BJ (cell line): ENCODE results near the gene MYH9. TPM values are rescaled to one million over a fixed set of nuclear protein-coding genes. Genes with fewer than 3 reads are reported as not detected.

Experiments used
- CTCF ChIA-PET: fragments of 350-600 bp; formaldehyde crosslinking; extraction: SDS; loops from one replicate; lab custom pipeline; 2021; ENCODE audit warnings: antibody characterized with exemption, inconsistent platforms; lab: Yijun Ruan, JAX
- POLR2A ChIA-PET: fragments of 300-600 bp; sonication (Branson Sonifier 250); formaldehyde crosslinking; extraction: SDS; loops from one replicate; lab custom pipeline; 2021; ENCODE audit warnings: antibody characterized with exemption; lab: Charles Lee
- DNase-seq: peaks from one replicate; pipeline ENCODE4 v3.0.0-alpha.2; 2011; ENCODE audit warnings: low read depth
- H3K27me3 ChIP-seq: 2 replicates; pipeline ENCODE4 v1.6.0; 2011; ENCODE audit warnings: low read length; ENCODE audit not compliant: control insufficient read depth, insufficient read depth
- H3K36me3 ChIP-seq: 2 replicates; pipeline ENCODE4 v1.5.1; 2011; ENCODE audit warnings: low read length; ENCODE audit not compliant: control insufficient read depth, insufficient read depth
- H3K4me3 ChIP-seq: 2 replicates; pipeline ENCODE4 v1.5.1; 2011; ENCODE audit warnings: low read depth, mild to moderate bottlenecking, control low read depth, low read length
- CTCF ChIP-seq: IDR thresholded peaks from 2 replicates; pipeline ENCODE4 v1.5.1; 2011; ENCODE audit warnings: low read depth, mild to moderate bottlenecking, control low read depth, inconsistent platforms, low read length, moderate library complexity; ENCODE audit not compliant: insufficient read depth
- polyA plus RNA-seq: library from polyadenylated mRNA; depleted of rRNA; stranded (reverse); fragments of >200 nt; gene quantifications from 2 replicates; pipeline ENCODE4 v1.2.3, GENCODE V29; 2011

Gene MYH9
- polyA plus RNA-seq, 1 experiment: 340 TPM

- Histone ChIP-seq H3K4me3 (no peak overlapping the region), H3K36me3 (no peaks in the 10 kb centered on the region), H3K27me3 (no peaks in the 10 kb centered on the region)
- TF ChIP-seq CTCF: no peak
- POLR2A ChIA-PET: no interaction called here
- CTCF ChIA-PET: interaction anchor here (1.1 kb wide), 1 partner anchor 53 kb away, joined by 3 read pairs; no protein-coding TSS in a partner anchor
- DNase-seq: no peak
Observed at GRCh38 chr22:36417281-36417686, 29.5 kb upstream of the MYH9 start.

DNA sequence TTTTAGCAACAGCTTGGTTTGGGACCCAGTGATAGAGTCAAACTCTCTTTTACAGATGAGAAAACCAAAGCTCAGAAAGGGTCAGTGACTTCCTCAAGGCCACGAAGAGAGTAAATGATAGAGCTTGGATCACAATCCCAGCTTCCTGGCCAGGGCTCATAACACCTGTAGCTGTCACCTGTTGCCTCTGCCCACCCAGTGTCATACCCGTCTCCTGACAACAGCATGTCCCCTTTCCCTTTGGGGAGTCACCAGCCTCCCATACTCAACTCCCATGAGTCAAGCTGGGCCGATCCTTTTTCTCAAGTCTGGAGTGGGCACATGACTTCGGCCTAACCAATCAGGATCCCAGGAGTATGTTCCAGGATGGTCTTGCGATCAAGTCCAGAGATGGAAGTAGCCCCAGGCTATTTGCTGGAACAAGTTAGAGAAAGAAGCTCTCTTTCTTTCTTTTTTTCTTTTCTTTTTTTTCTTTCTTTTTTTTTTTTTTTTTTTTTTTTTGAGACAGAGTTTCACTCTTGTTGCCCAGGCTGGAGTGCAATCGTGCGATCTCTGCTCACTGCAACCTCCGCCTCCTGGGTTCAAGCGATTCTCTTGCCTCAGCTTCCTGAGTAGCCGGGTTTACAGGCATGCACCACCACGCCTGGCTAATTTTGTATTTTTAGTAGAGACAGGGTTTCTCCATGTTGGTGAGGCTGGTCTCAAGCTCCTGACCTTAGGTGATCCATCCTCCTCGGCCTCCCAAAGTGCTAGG lies 27.8 kb upstream of the MYH9 start:
- CTCF ChIA-PET: no interaction called here
- no peak for DNase-seq
- TF ChIP-seq CTCF: no peak
- Histone ChIP-seq H3K27me3 (no peaks in the 10 kb centered on the region), H3K4me3 (no peak overlapping the region), H3K36me3 (no peaks in the 10 kb centered on the region)
- POLR2A ChIA-PET: no interaction called here

DNA sequence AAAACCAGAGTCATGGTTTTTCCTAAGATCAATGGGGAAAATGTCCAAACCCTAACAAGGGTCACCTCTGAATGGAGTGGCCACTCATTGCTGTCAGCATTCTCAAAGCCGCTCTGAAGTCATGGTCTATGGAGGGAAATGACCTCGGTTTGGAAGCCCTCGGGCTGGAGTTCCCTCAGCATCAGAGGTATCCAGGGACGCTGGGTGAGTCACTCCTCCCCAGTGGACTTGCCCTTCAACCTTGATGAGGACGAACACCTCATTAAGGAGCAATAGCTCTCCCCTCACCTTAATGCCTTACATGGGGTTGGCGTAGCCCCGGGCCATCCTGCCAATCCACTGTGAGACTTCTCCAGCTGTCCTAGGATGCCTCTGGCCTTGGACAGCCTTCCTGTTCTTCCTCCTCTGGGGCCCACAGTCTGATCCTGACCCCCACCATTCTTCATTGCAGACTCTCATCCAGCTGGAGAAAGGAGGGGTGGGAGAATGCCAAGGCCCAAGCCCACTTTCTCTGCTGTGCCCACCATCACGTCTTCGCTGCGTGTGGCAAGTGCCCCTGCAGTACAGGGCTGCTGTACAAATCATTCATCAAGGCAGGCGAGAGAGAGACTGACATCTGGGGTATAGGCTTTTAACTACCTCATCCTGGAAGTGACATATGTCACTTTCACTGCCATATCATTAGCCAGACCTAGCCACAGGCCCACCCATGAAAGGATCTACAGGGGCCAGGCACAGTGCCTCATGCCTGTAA lies 25.4 kb upstream of the MYH9 start:
- ChIA-PET POLR2A (interaction anchor here (0.5 kb wide), 1 partner anchor 17 kb away, joined by 8 read pairs; no protein-coding TSS in a partner anchor), CTCF (no interaction called here)
- no peak for TF ChIP-seq CTCF
- Histone ChIP-seq H3K27me3 (no peaks in the 10 kb centered on the region), H3K36me3 (no peaks in the 10 kb centered on the region), H3K4me3 (no peak overlapping the region)
- no peak for DNase-seq

- no peak for TF ChIP-seq CTCF
- ChIA-PET POLR2A (no interaction called here), CTCF (no interaction called here)
- Histone ChIP-seq H3K4me3 (no peak overlapping the region), H3K36me3 (no peaks in the 10 kb centered on the region), H3K27me3 (no peaks in the 10 kb centered on the region)
- DNase-seq: no peak
Observed at GRCh38 chr22:36411589-36412258, 24.0 kb upstream of the MYH9 start.
